C4-2B (cell line): Measurements from ENCODE around the gene HSH2D.

Experiments
- H3K27ac ChIP-seq: fragments of 450-650 bp; 2 replicates; pipeline ENCODE4 v1.5.1; 2017
- ZFX ChIP-seq: fragments of 450-650 bp; IDR thresholded peaks from 2 replicates; pipeline ENCODE4 v1.6.1; 2017
- TF ChIP-seq, protein P1 (sequence below): fragments of 450-650 bp; conservative IDR thresholded peaks from 2 replicates; pipeline ENCODE4 v1.5.1; 2017; ENCODE audit warnings: mild to moderate bottlenecking

HSH2D gene

DNA sequence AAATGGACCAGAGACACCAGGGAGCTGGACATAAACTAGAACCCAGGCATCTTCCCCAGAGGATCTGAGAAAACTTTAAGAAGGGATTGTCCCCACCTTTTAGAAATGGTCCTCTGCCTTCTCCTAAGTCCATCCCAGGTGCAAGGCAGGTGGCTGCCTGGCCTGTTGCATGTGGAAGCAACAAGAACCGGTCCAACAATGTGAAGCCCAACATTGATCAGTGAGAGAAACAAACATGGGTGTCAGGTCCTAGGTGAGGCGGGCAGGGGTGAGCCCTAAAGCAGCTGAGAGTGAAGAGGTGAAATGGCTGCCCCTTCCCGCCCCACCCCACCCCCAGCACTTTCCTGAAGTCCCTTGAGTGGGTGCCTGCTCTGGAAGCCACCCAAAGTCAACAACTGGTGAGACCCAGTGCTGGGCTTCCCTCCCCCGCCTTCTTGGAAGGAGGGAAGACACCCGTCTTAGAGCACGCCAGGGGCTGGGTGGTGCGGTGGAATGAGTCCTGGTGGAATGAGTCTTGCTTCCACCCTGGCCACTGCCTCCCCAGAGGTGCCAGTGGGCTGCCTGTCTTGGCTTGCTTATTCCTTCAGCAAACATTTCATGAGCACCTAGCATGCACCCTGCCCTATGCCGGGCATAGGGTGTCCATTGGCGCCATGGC, 55.9 kb downstream of the HSH2D start:
- H3K27ac ChIP-seq: no peak overlapping the region
- TF ChIP-seq ZFX: no peak
- TF ChIP-seq, protein P1, sequence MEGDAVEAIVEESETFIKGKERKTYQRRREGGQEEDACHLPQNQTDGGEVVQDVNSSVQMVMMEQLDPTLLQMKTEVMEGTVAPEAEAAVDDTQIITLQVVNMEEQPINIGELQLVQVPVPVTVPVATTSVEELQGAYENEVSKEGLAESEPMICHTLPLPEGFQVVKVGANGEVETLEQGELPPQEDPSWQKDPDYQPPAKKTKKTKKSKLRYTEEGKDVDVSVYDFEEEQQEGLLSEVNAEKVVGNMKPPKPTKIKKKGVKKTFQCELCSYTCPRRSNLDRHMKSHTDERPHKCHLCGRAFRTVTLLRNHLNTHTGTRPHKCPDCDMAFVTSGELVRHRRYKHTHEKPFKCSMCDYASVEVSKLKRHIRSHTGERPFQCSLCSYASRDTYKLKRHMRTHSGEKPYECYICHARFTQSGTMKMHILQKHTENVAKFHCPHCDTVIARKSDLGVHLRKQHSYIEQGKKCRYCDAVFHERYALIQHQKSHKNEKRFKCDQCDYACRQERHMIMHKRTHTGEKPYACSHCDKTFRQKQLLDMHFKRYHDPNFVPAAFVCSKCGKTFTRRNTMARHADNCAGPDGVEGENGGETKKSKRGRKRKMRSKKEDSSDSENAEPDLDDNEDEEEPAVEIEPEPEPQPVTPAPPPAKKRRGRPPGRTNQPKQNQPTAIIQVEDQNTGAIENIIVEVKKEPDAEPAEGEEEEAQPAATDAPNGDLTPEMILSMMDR: no peak

DNA sequence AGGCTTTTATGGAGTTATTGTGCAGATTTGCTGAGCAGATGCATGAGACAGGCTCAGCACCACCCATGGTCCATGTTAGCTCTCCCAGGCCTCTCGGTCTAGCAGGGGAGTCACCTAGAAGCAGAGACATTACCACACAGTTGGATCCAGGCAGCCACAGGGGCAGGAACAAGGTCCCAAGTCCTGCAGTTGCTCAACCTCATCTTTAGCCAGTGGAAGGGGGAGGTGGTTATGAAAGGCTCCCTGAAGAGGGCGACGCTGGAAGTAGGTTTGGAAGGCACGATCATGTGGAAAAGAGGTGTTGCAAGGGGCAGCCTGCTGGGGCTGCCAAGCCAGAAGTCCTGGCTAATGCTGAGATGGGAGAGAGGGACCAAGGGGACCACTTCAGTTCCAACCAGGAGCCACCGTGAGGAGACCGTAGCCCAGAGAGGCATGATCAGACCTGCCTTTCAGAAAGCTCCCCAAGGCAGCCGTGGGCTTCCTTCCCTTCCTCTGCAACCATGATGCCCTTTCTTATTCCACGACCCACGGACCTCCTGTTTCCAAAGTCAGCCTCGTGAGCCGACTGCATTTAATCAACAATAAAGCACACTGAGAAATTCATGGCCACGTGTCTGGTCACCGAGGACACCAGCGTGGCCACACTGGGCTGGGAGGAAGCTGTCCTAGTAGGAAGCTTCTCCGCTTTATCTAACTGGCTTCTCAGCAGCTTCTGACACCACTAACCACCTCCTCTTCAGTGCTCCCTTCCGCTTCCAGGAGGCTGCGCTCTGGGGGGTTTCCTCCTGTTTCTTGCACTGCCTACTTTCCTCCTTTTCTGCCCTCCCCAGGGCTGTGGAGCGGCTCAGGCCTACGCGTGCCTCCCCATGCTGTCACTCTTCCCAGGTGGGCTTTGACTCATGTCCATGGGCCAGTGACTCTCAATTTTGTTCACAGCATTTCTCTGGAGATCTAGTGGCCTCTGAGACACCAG, 56.8 kb downstream of the HSH2D start:
- no peak overlapping the region for H3K27ac ChIP-seq
- TF ChIP-seq, protein P1: no peak
- TF ChIP-seq ZFX: no peak

DNA sequence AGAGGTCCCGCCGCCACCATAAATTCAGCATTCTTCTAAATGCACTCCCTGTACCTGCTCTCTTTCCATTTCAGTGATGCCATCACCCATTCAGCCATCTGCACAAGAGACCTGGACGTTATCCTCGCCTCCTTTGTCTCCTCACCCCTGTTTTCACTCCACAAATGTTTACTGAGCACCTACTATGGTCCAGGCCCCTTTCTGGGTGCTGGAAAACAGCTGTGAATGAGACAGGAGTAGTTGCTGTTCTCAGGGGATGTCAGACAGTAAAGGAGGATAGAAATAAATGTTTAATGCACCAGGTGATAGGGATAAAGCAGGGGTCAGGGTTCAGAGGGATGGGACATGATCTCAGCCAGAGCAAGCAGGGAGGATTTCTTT, 57.5 kb downstream of the HSH2D start:
- TF ChIP-seq, protein P1: no peak
- no peak for TF ChIP-seq ZFX

DNA sequence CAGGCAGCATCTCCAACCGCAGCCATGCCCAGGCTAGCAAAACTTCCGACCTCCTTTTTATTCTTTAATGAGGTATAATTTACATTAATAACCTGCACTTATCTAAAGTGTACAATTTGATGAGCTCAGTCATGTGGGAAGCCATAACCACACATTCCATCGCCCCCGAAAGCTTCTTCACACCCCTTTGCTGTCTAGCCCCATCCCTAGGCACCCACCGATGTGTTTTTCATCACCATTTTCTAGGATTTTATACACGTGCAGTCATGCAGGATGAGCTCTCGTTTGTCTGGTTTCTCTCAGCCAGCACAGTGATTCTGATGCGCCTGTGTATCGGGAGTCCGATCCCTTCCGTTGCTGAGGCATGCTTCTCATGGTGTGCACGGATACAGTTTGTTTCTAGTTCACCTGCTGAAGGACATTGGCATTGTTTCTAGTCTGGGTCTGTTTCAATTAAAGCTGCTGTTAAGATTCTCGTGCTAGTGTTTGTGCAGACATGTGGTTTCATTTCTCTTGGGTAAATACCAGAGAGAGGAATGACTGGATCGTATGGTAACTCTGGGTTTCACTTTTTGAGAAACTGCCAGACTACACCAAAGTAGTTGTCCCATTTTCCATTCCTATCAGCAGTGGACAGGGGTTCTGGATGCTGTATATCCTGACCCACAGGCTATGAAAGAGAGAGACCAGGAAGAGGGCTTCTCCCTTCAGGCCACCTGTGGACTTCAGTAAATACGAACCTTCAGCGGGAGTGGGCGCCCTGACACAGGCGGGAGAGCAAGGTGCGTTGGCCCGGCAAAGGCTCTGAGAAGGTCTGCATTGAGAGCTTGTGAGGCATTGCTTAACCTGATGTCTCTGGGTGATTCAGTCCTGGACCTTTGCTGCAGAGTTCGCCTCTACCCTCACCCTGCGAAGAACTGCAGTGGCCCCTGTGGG, 59.1 kb downstream of the HSH2D start:
- TF ChIP-seq, protein P1: no peak
- no peak for TF ChIP-seq ZFX
- H3K27ac ChIP-seq: no peak overlapping the region

More for the DNA sequence above, 57.5 kb downstream of the HSH2D start:
- no peak overlapping the region for H3K27ac ChIP-seq

DNA sequence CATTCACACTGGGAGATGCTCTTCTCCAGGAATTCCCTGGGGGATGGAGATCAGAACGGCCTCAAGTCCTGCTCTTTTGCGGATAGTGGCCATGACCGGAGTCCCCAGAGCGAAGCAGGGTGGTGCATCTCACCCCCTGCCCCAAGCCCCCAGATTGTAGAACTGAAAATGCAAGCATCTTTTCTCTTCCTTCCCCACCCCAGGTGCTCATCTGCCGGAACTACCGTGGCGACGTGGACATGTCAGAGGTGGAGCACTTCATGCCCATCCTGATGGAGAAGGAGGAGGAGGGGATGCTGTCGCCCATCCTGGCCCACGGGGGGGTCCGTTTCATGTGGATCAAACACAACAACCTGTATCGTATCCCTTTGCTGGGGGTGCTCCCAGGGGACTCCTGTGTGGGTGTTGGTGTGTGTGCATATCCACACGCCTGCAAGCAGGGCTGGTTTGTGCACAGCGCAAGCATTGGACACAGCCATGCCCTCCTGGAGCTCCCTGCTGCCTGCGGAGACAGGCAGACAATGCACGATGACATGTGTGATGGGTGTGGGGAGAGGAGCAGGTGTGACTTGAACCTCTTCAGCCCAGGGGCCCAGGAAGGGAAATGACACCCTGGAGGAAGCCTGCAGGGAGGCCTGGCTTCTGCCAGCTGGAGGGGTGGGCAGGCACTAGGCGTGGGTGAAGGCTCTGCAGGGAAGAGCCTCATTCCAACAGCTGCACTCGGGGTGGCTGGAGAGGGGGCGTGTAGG, 59.9 kb downstream of the HSH2D start:
- TF ChIP-seq ZFX: no peak
- TF ChIP-seq, protein P1: no peak
- no peak overlapping the region for H3K27ac ChIP-seq

DNA sequence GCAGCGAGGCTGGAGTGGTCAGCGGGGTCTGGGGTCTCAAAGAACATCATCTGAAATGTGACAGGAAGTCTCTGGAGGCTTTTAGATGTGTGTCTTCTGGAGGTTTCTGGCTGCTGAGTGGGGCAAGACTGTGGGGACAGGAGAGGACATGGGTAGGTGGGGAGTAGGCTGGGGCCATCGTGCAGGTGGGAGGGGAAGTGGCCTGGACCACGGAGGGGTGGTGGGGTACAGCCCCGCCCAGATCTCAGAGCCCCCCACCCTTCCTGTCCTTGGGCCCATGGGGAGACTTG, 60.5 kb downstream of the HSH2D start:
- TF ChIP-seq, protein P1: no peak
- TF ChIP-seq ZFX: no peak

More for the DNA sequence above, 60.5 kb downstream of the HSH2D start:
- H3K27ac ChIP-seq: no peak overlapping the region
